GM18505 (cell line): Measurements from ENCODE around the gene ASCL1.

Experiments
- ATAC-seq: cut with Tn5 transposase; IDR thresholded peaks from one replicate; pipeline ENCODE4 v1.9.1; 2021; ENCODE audit not compliant: unreplicated experiment
- POLR2A ChIP-seq: IDR thresholded peaks from 4 replicates; pipeline ENCODE4 v1.6.1; 2011; ENCODE audit warnings: borderline replicate concordance; ENCODE audit not compliant: insufficient read depth, insufficient read length; ENCODE audit errors: extremely low read depth

Gene ASCL1

GRCh38 chr12:102957339-102958050 is at the start of gene ASCL1:
TSS of gene ASCL1 (plus strand) at chr12:102957674. CDS start at chr12:102958245, 571 bp downstream.
- TF ChIP-seq POLR2A: no peak
- no peak for ATAC-seq

DNA sequence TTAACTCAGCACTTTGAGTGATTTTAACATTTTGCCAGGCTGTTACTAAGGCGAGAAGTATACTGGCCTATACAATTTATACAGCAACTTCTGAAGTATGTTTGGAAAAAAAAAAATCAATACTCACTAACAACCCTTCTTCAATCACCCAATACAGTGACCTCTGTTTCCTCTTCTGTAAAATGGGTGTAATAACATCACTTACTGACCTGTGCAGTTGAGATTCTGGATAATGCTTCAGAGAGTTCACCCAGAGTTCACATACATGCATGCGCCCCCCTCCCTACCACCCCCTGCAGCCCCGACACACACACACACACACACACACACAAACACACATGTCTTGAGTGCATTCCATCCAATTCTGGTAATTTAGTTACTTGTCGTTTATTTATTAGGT is 49.6 kb upstream of the ASCL1 start:
- no peak for TF ChIP-seq POLR2A
- ATAC-seq: no peak

DNA sequence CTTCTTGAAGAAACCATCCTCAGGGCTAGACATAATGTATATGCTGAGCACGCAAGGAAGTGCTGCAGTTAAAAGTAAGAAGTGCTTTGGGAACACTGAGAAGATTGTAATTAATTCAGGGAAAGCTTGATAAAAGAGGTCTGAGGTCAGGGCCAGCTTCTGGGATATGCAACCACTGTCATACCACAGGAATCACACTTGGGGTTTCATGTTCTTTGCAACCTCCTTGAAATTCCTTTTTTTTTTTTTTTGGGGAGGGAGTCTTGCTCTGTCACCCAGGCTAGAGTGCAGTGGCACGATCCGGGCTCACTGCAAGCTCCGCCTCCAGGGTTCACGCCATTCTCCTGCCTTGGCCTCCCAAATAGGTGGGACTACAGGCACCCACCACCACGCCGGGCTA is 47.3 kb upstream of the ASCL1 start:
- TF ChIP-seq POLR2A: no peak
- ATAC-seq: no peak

DNA sequence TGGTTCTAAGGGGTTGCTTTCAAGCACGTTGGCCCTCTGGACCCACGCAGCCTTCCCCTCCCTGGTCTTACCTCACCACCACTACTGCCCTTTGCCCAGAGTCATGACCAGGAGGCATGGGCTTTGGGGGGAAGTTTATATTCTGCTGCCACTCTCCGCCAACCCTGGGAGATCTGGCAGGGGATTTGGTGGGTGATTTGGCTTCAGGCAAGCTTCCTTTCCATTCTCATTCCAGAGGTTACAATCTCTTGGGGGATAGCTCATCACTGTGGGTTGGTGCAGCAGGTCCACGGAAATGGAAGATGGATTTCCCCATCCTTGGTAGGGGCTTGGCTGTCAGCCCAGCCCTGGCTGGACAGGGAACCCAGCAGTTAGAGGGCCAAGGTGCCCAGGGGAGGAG is 46.7 kb upstream of the ASCL1 start:
- no peak for TF ChIP-seq POLR2A
- ATAC-seq: no peak

DNA sequence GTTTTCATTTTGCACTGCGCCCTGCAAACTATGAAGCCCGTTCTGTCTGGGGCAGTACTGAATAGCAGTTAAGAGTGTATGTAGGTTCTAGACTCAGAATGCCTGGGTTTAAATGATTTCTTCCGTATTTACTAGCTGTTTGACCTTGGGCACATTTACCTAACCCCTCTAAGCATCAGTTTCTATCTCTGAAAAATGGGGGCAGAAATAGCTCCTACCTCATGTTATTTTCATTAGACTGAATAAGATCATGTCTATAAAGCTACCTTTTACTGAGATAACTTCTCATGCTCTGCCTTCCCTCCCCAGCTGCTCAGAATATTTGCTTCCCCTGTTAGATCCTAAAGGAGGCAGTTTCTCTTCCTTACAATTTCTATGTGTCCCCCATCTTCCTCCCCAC is 46.2 kb upstream of the ASCL1 start:
- no peak for ATAC-seq
- no peak for TF ChIP-seq POLR2A

- ATAC-seq: no peak
- no peak for TF ChIP-seq POLR2A
Observed at GRCh38 chr12:102912258-102912657, 45.2 kb upstream of the ASCL1 start.

GRCh38 chr12:102913453-102914226 is 43.8 kb upstream of the ASCL1 start:
- ATAC-seq: no peak
- TF ChIP-seq POLR2A: no peak

- ATAC-seq: no peak
- TF ChIP-seq POLR2A: no peak
Observed at GRCh38 chr12:102916252-102917025, 41.0 kb upstream of the ASCL1 start.

DNA sequence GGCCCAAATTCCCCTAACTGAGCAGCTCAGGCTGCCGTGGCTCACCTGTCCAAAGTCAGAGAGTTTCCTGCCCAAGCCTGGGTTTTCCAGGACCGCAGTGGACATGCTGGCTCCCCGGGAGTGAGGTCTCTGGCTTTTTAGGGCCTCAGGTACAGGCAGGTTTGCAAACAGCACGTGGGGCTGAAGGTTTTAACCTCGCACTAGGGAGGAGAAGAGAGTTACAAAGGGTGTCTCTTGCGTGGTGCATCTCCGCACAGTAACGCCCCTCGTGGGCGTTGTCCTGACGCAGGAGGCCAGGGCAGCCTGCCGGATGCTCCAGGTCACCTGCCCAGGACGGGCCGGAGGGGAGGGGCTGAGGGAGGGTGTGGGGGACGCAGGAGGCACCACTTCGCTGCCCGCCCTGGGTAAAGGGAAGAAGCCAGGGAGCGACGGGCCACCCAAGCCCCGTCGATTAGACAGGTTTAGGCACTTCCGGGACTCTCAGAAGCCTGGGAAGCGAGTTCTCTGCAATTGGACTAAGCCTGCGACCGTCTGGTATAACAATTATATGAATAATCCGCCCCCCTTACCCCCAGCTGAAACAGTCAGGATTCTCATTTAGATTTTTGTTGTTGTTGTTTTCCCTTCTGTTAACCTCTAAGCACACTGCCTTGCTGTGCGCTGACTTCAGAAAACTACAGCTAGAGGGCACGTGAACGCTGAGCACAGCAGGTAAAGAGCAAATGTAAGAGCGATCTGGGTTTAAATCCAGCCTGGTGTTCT is 40.3 kb upstream of the ASCL1 start, which contains the start of gene PAH:
Gene PAH (minus strand): TSS at position 219 of the 762 bp plus-strand sequence. CDS start 114 bp downstream, at position 105.
- no peak for TF ChIP-seq POLR2A
- ATAC-seq: no peak

- ATAC-seq: no peak
- TF ChIP-seq POLR2A: no peak
Observed at GRCh38 chr12:102918840-102919239, 38.6 kb upstream of the ASCL1 start.

GRCh38 chr12:102920271-102920670 is 37.2 kb upstream of the ASCL1 start:
- ATAC-seq: no peak

GRCh38 chr12:102921240-102921639 is 36.2 kb upstream of the ASCL1 start:
- TF ChIP-seq POLR2A: no peak
- ATAC-seq: no peak

More at GRCh38 chr12:102920271-102920670, 37.2 kb upstream of the ASCL1 start:
- no peak for TF ChIP-seq POLR2A

DNA sequence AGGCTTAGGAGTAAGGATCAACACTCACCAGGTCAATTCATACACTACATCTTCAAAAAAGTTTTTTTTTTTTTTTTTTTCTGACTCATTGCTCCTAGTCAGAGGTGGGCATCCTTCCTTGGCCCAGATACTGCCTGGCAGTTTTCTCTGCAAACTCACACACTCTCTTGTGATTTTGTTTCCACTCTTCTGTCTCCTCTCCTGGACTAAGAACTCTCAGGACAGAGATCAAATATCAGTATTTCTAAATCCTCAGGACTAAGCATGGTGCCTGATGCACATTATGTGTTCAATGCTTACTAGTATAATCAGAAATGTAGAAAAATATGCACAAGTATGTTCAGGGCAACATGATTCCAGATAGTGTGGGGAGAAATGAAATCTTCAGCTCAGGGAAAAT is 30.3 kb upstream of the ASCL1 start:
- TF ChIP-seq POLR2A: no peak
- ATAC-seq: no peak
